Endothelial cell of umbilical vein (primary cell): Measurements from ENCODE around the gene GGT6.

Experiments
- EZH2 ChIP-seq: IDR thresholded peaks from 2 replicates; pipeline ENCODE4 v1.6.1; 2012; ENCODE audit warnings: borderline replicate concordance, low read depth, mild to moderate bottlenecking, moderate library complexity, low read length, inconsistent platforms; ENCODE audit not compliant: severe bottlenecking
- FOS ChIP-seq: IDR thresholded peaks from 2 replicates; pipeline ENCODE4 v1.6.1; 2011; ENCODE audit warnings: mild to moderate bottlenecking, low read length, moderate library complexity, borderline replicate concordance; ENCODE audit not compliant: insufficient read depth
- GATA2 ChIP-seq: IDR thresholded peaks from 2 replicates; pipeline ENCODE4 v1.7.0; 2011; ENCODE audit warnings: low read depth, mild to moderate bottlenecking, moderate library complexity, mixed read lengths, low read length; ENCODE audit not compliant: insufficient read length, insufficient read depth
- JUN ChIP-seq: IDR thresholded peaks from 2 replicates; pipeline ENCODE4 v1.6.1; 2011; ENCODE audit warnings: borderline replicate concordance, low read depth; ENCODE audit not compliant: insufficient read length, insufficient read depth
- MYC ChIP-seq: IDR thresholded peaks from one replicate; pipeline ENCODE4 v1.6.1; 2011; ENCODE audit warnings: mild to moderate bottlenecking, low read depth, low read length
- POLR2A ChIP-seq: IDR thresholded peaks from 2 replicates; pipeline ENCODE4 v1.6.1; 2012; ENCODE audit warnings: low read depth, mild to moderate bottlenecking, control low read depth, low read length
- POLR2AphosphoS5 ChIP-seq: IDR thresholded peaks from 2 replicates; pipeline ENCODE4 v1.6.1; 2012; ENCODE audit warnings: low read depth, mild to moderate bottlenecking, control low read depth, low read length, moderate library complexity; ENCODE audit not compliant: insufficient read depth
- TF ChIP-seq, protein P1 (sequence below), 2 donors: IDR thresholded peaks; 1 replicate in 1 of 2; 2 replicates in 1 of 2; pipeline ENCODE4 v1.5.1; 2011; ENCODE audit warnings: low read length in 2 of 2, mild to moderate bottlenecking in 2 of 2, moderate library complexity in 2 of 2, control low read depth in 1 of 2, inconsistent platforms in 1 of 2, low read depth in 1 of 2; ENCODE audit not compliant: insufficient read depth in 1 of 2; ENCODE audit errors: extremely low read depth in 1 of 2
- TF ChIP-seq, protein P2 (sequence below): IDR thresholded peaks from 2 replicates; pipeline ENCODE4 v1.6.1; 2011; ENCODE audit not compliant: insufficient read depth, insufficient read length

DNA sequence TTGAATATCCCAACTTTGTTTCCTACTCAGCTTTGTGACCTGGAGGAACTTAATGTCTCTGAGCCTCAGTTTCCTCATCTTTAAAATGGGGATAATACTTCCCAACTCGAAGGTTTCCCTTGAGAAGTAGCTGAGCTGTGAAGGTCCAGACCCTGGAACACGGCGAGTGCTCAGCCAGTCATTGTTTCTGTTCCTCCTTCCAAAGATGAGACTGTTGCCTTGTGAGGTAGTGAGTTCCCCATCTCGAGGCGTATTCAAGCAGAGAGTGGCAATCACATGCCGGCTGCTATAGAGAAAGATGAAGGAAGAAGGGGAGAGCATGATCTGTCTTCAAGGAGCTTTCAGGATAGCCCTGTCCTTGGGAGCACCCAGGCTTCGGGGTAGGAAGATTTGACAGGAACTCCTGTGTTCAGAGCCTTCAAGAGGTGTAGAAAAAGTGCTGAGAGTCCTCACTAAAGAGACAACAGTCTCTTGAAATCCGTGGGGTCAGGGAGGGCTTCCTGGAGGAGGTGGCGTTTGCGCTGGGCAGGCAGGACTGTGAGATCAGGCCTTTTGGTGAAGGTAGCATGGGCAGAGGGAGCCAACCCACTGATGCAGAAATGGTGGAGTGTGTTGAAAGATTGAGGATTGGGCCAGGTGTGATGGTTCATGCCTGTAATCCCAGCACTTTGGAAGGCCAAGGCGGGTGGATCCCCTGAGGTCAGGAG is 34.5 kb downstream of the GGT6 start:
- TF ChIP-seq, protein P1, sequence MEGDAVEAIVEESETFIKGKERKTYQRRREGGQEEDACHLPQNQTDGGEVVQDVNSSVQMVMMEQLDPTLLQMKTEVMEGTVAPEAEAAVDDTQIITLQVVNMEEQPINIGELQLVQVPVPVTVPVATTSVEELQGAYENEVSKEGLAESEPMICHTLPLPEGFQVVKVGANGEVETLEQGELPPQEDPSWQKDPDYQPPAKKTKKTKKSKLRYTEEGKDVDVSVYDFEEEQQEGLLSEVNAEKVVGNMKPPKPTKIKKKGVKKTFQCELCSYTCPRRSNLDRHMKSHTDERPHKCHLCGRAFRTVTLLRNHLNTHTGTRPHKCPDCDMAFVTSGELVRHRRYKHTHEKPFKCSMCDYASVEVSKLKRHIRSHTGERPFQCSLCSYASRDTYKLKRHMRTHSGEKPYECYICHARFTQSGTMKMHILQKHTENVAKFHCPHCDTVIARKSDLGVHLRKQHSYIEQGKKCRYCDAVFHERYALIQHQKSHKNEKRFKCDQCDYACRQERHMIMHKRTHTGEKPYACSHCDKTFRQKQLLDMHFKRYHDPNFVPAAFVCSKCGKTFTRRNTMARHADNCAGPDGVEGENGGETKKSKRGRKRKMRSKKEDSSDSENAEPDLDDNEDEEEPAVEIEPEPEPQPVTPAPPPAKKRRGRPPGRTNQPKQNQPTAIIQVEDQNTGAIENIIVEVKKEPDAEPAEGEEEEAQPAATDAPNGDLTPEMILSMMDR (IDR thresholded peaks at IDR 0.05; ENCODE audit: extremely low read depth in 1 of 2, insufficient read depth in 1 of 2, low read depth in 1 of 2, low read length in 2 of 2) = no peak
- TF ChIP-seq, protein P2, sequence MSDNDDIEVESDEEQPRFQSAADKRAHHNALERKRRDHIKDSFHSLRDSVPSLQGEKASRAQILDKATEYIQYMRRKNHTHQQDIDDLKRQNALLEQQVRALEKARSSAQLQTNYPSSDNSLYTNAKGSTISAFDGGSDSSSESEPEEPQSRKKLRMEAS = no peak
- TF ChIP-seq POLR2A = no peak
- TF ChIP-seq EZH2 = no peak
- TF ChIP-seq POLR2AphosphoS5 = no peak
- no peak for TF ChIP-seq JUN
- TF ChIP-seq FOS = no peak
- no peak for TF ChIP-seq GATA2
- TF ChIP-seq MYC = no peak
